Immature natural killer cell (primary cell): ENCODE results near the gene KLC1. TPM values are rescaled to one million over a fixed set of nuclear protein-coding genes. Genes with fewer than 3 reads are reported as not detected.
"Not testable (repeated sequence)": the region's sequence is repeated elsewhere in the genome, so short reads cannot be mapped to it uniquely, and the experiment has no call there.

Experiments used
- DNase-seq, 3 donors: peaks; one replicate each; pipeline ENCODE4 v3.0.0; 2022; ENCODE audit warnings: mixed read lengths in 1 of 3
- H3K27ac Mint-ChIP-seq, 6 donors: one replicate each; pipeline ENCODE4 v1.8.0; 2020; ENCODE audit warnings: mixed read lengths in 6 of 6, mild to moderate bottlenecking in 5 of 6, inconsistent platforms in 4 of 6, moderate library complexity in 3 of 6
- H3K27me3 Mint-ChIP-seq, 3 donors: one replicate each; pipeline ENCODE4 v1.8.0; 2020 to 2021; ENCODE audit warnings: low read depth in 3 of 3, mild to moderate bottlenecking in 3 of 3, mixed read lengths in 3 of 3, moderate library complexity in 3 of 3, inconsistent platforms in 1 of 3
- H3K36me3 Mint-ChIP-seq, 3 donors: one replicate each; pipeline ENCODE4 v1.8.0; 2020; ENCODE audit warnings: mixed read lengths in 3 of 3, inconsistent platforms in 2 of 3, mild to moderate bottlenecking in 2 of 3
- H3K4me1 Mint-ChIP-seq, 2 donors: one replicate each; pipeline ENCODE4 v1.8.0; 2020; ENCODE audit warnings: inconsistent platforms in 2 of 2, mild to moderate bottlenecking in 2 of 2, mixed read lengths in 2 of 2, moderate library complexity in 1 of 2
- H3K4me3 Mint-ChIP-seq, 5 donors: one replicate each; pipeline ENCODE4 v1.8.0; 2020; ENCODE audit warnings: mild to moderate bottlenecking in 5 of 5, mixed read lengths in 5 of 5, inconsistent platforms in 3 of 5, moderate library complexity in 3 of 5
- H3K9me3 Mint-ChIP-seq, 6 donors: one replicate each; pipeline ENCODE4 v1.8.0; 2020; ENCODE audit warnings: mild to moderate bottlenecking in 6 of 6, mixed read lengths in 6 of 6, inconsistent platforms in 4 of 6, moderate library complexity in 3 of 6
- polyA plus RNA-seq, 3 donors: library from polyadenylated mRNA; unstranded; fragments of 300-500 nt; fragmentation: Illumina TruSeq; gene quantifications; one replicate each; pipeline ENCODE4 v1.2.3, GENCODE V29; 2021

Gene KLC1
- polyA plus RNA-seq, 3 donors from 2014 or later: 38.3 to 83.5 (median 48.2) TPM

DNA sequence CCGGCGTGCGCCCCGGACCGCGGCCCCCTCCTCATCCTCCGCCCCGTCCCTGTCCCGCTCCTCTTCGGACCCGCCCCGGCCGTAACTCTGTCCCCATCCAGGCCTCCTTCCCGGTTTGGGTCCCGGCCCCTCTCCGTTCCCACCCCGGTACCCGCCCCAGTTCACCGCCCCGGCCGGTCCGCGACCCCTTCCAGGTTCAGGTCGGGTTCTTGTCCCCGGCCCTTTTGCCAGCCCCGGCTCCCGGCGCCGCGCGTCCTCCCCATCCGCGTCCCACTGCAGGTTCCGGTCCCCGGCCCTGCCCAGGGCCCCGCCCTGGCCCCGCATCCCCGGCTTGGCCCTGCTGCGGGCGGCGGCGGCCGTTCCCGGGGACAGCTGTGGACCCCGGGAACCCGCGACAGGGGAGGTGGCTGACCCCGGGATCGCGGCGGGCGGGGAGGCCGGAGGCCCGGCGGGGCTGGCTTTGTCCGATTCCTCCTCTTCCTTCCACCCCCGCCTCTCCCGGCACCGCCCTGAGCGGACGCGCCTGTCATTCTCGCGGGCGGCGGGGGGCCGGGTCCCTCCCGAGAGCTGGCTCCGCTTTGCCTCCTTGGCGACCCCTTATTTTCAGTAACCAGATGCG lies 601 bp downstream of the KLC1 start:
- peak; percentile 24 to 28 (median 28) for DNase-seq
- Mint-ChIP-seq H3K4me1 (peaks cover 41 to 56% of the 10 kb centered on the region in 2 donors), H3K4me3 (peak overlapping the region; percentile 87 to 90 (median 87)), H3K9me3 (no peaks in the 10 kb centered on the region), H3K27ac (peak overlapping the region; percentile 77 to 90 (median 79)), H3K27me3 (peaks cover 0 to 8% (median 3%) of the 10 kb centered on the region in 3 donors), H3K36me3 (no peaks in the 10 kb centered on the region)

DNA sequence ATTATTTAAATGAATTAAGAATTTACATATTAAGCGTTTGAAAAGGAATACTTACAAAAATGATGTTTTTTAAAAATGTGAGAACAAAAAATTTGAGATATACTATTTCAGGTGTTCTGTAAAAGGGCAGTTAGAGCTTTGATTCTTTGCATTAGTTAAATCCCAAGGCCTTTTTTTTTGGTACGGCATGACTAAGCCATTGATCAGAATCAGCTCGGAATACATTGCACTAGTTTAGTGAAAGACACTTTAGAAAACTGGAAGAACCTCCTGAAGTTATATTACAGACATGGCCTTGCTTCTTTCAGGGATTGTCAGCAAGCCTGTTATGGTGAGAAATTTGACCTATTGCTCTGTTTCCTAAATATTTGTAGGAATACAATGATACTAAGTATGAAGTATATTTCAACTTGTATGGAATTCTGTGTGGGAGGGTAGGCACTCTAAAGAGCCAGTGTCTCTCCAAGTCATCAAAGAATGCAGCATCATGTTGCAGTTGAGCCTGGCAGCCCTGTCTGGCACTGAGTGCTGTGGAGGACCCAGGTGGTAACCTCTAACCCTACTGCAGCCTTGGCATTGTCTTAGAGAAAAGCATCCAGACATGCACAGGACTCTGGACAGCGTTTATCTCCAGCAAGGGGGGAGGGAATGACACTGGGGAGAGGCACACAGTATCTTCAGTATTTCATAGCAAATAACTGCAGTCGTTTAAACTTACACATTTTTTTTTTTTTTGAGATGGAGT lies 1.5 kb downstream of the KLC1 start:
- Mint-ChIP-seq H3K4me1 (peaks cover 41 to 59% of the 10 kb centered on the region in 2 donors), H3K9me3 (no peaks in the 10 kb centered on the region), H3K27me3 (peaks cover 0 to 8% (median 3%) of the 10 kb centered on the region in 3 donors), H3K4me3 (peak overlapping the region; percentile 87 to 90 (median 87)), H3K27ac (peak overlapping the region; percentile 77 to 90 (median 78)), H3K36me3 (no peaks in the 10 kb centered on the region)
- DNase-seq: no peak

DNA sequence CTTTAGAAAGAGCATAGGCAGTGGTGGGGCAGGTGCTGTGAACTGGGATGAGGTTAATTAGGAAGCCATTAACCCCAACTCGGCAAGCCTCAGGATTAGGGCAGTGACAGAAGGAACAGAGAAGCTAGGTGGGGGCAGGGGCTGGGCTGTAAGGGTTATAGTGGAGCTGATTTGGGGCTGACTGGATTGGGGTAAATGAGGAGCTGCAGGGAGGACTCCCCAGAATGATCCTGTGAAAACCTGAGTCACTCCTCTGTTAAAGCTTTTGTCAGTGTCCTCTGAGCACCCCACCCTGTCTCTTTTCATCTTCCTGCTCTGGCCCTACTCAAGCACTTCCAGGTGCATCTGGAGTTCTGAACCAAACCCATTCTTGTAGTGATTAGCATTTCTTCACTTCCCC lies 4.4 kb downstream of the KLC1 start:
- DNase-seq: no peak
- Mint-ChIP-seq H3K9me3 (no peaks in the 10 kb centered on the region), H3K4me3 (peak overlapping the region in 1 of 5 donors; percentile 23), H3K27me3 (peaks cover 0 to 4% (median 3%) of the 10 kb centered on the region in 3 donors), H3K4me1 (peaks cover 54 to 77% of the 10 kb centered on the region in 2 donors), H3K36me3 (peaks cover 0 to 4% (median 0%) of the 10 kb centered on the region in 3 donors), H3K27ac (peak overlapping the region in 2 of 6 donors; percentile 39 to 52)

DNA sequence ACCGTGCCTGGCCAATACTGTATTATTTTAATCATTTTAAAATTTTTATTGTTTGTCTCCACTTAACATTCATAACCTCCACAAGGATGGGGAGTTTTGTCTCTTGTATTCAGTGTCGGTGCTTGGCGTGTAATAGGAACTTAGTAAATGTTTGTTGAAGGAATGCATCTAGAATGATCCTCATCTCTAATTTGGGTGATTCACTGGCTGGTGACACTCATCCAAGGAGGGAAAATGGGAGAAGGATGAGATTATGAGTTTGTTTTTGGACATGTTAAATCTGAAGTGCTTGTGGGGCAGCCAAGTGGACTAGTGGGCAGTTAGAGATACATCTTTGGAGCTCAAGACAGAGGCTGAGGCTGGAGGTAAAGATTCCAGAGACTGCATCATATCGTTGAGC lies 5.1 kb downstream of the KLC1 start:
- Mint-ChIP-seq H3K27me3 (peaks cover 0 to 5% (median 2%) of the 10 kb centered on the region in 3 donors), H3K4me3 (peak overlapping the region in 2 of 5 donors; percentile 3 to 22), H3K4me1 (peaks cover 60 to 84% of the 10 kb centered on the region in 2 donors), H3K36me3 (peaks cover 0 to 4% (median 0%) of the 10 kb centered on the region in 3 donors), H3K9me3 (no peaks in the 10 kb centered on the region), H3K27ac (peak overlapping the region in 3 of 6 donors; percentile 10 to 49 (median 37))
- DNase-seq: no peak

DNA sequence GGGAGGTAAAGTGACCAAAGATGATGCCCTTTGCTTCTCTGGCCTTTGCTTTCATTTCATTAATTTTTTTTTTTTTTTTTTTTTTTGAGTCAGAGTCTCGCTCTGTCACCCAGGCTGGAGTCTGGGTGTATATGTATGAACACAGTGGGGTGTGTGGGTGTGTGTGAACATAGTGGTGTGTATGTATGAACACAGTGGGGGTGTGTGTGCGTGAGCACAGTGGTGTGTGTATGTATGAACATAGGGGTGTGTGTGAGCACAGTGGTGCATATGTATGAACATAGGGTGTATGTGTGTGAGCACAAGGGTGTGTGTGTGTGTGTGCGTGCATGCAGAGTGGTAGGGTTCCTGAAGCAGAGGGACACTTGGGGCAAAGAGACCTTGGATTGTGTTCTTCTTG lies 9.6 kb downstream of the KLC1 start:
- Mint-ChIP-seq H3K9me3 (no peaks in the 10 kb centered on the region), H3K27ac (no peak overlapping the region), H3K27me3 (peaks cover 0 to 4% (median 0%) of the 10 kb centered on the region in 3 donors), H3K36me3 (peaks cover 0 to 4% (median 0%) of the 10 kb centered on the region in 3 donors), H3K4me1 (peaks cover 51 to 68% of the 10 kb centered on the region in 2 donors), H3K4me3 (peak overlapping the region in 1 of 5 donors; percentile 12)
- DNase-seq: no peak

DNA sequence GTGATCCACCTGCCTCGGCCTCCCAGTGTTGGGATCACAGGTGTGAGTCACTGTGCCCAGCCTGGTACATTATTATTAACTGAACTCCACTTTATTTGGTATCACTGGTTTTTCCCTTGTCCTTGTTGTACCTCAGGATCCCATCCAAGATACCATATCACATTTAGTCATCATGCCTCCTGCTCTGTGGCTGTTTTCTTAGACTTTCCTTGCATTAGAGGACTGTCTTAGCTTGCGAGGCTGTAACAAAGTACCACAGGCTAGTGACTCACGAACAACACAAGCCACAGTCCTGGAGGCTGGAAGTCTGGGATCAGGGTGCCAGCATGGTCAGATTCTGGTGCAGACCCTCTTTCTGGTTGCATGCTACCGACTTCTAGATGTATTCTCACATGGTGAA lies 12.2 kb downstream of the KLC1 start:
- Mint-ChIP-seq H3K4me3 (no peak overlapping the region), H3K9me3 (no peaks in the 10 kb centered on the region), H3K4me1 (peaks cover 42 to 63% of the 10 kb centered on the region in 2 donors), H3K36me3 (peaks cover 0 to 4% (median 0%) of the 10 kb centered on the region in 3 donors), H3K27ac (no peak overlapping the region), H3K27me3 (peaks cover 0 to 4% (median 0%) of the 10 kb centered on the region in 3 donors)
- DNase-seq: no peak

DNA sequence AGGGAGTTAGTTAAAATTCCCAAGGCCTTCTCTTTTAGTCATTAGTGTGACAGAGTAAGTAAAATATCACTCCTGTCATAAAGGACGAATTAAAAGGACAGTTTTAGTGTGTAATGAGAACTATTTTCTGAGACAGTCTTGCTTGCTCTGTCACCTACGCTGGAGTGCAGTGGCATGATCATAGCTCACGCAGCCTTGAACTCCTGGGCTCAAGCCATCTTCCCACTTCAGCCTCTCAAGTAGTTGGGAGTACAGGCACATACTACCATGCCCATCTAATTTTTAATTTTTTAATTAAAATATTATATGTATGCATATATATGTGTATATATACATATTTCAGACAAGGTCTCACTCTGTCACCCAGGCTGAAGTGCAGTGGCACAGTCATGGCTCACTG lies 17.2 kb downstream of the KLC1 start:
- no peaks in the 10 kb centered on the region for H3K9me3 Mint-ChIP-seq
- peaks cover 28 to 46% of the 10 kb centered on the region in 2 donors for H3K4me1 Mint-ChIP-seq

DNA sequence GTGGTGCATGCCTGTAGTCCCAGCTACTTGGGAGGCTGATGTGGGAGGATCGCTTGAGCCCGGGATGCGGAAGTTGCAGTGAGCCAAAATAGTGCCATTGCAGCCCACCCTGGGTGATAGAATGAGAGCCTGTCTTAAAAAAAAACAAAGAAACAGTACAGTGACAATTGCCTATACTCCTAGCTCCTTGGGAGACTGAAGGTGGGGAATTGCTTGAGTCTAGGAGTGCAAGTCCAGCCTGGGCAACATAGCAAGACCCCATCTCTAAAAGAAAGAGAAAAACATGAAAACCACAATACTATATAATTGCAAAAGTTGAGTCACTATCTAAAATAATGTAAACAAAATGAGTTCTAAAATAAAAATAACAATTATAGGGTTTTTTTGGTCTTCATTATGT lies 20.0 kb downstream of the KLC1 start:
- no peak overlapping the region for H3K4me3 Mint-ChIP-seq
- H3K27me3 Mint-ChIP-seq: peaks cover 0 to 2% (median 1%) of the 10 kb centered on the region in 3 donors
- no peak overlapping the region for H3K27ac Mint-ChIP-seq
- H3K4me1 Mint-ChIP-seq: peaks cover 32 to 57% of the 10 kb centered on the region in 2 donors
- no peaks in the 10 kb centered on the region for H3K36me3 Mint-ChIP-seq
- DNase-seq: no peak
- no peaks in the 10 kb centered on the region for H3K9me3 Mint-ChIP-seq

More for the DNA sequence above, 17.2 kb downstream of the KLC1 start:
- Mint-ChIP-seq H3K27me3 (peaks cover 0 to 2% (median 1%) of the 10 kb centered on the region in 3 donors), H3K36me3 (no peaks in the 10 kb centered on the region), H3K4me3 (no peak overlapping the region), H3K27ac (no peak overlapping the region)
- no peak for DNase-seq

DNA sequence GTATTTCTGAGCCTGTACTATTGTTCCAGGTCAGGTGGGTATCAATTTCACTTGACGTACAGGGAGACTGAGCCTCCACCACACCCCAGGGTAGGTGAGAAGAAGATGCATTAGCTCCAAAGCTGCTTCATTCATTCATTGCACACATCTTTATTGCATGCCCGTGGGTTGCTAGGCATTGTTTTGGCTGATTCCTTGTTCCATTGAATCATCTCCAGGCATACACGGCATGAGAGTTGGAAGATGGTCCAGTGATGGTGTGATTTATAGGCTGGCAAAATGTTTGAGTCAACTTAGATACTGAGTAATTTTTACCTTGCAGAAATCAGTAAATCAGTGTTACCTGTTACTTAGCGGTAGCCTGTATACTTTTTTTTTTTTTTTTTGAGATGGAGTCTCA lies 21.2 kb downstream of the KLC1 start:
- no peak for DNase-seq
- Mint-ChIP-seq H3K4me3 (no peak overlapping the region), H3K4me1 (peaks cover 30 to 55% of the 10 kb centered on the region in 2 donors), H3K9me3 (no peaks in the 10 kb centered on the region), H3K27me3 (peaks cover 0 to 3% (median 2%) of the 10 kb centered on the region in 3 donors), H3K36me3 (peaks cover 5% of the 10 kb centered on the region in 3 donors), H3K27ac (peak overlapping the region in 1 of 6 donors; percentile 31)

DNA sequence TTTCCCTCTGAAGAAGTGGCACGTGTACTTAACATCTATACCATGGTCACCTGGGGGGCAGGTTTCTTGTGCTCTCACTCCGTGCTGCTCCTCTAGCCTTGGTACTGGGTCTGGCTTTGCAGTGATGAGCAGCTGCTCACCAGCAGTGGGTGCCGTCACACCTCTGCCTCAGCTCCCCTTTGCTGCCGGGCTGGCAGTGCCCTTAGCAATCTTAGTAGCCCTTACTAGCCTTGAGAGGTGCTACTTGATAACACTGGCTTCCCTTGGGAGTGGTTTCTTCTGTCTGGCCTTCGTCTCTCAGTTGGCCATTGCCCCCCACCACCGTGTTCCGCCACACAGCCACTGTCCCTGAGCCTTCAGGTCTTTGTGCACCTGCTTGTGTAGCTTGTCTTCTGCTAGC lies 22.6 kb downstream of the KLC1 start:
- no peak for DNase-seq
- Mint-ChIP-seq H3K4me1 (peaks cover 23 to 52% of the 10 kb centered on the region in 2 donors), H3K9me3 (no peaks in the 10 kb centered on the region), H3K27me3 (peaks cover 0 to 3% (median 2%) of the 10 kb centered on the region in 3 donors), H3K4me3 (no peak overlapping the region), H3K27ac (no peak overlapping the region), H3K36me3 (peaks cover 5 to 11% (median 5%) of the 10 kb centered on the region in 3 donors)

DNA sequence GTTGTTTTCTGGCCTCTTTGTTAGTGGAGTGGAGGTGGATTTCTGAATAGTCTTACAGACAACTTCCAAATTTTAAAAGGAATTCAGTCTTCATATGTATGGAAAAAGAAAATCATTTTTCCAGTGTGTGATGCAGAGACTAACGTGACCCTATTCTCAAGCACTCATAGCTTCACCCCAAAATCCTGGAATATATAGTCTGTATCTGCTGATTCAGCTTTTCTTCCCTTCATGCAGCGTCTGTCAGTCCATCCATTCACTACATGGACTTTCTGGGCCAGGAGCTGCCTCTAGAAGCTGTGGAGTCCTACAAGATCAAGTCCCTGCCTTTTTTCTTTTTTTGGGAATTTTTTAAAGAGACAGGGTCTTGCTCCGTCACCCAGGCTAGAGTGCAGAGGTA lies 23.8 kb downstream of the KLC1 start:
- no peak overlapping the region for H3K4me3 Mint-ChIP-seq
- no peak for DNase-seq
- H3K36me3 Mint-ChIP-seq: peaks cover 5 to 14% (median 12%) of the 10 kb centered on the region in 3 donors
- H3K27me3 Mint-ChIP-seq: peaks cover 0 to 3% (median 2%) of the 10 kb centered on the region in 3 donors
- H3K4me1 Mint-ChIP-seq: peaks cover 23 to 50% of the 10 kb centered on the region in 2 donors
- H3K27ac Mint-ChIP-seq: peak overlapping the region in 1 of 6 donors; percentile 77
- no peaks in the 10 kb centered on the region for H3K9me3 Mint-ChIP-seq

DNA sequence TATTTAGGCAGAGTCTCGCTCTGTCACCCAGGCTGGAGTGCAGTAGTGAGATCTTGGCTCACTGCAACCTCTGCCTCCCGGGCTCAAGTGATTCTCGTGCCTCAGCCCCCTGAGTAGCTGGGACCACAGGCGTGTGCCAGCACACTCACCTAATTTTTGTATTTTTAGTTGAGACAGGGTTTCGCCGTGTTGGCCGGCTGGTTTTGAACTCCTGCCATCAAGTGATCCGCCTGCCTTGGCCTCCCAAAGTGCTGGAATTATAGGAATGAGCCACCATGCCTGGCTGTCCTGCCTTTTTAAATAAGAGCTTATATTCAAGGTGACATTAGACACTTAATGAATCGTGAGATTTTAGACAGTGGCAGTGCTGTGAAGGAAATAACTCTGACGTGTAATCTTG lies 24.3 kb downstream of the KLC1 start:
- not testable (repeated sequence) for H3K9me3 Mint-ChIP-seq, H3K27ac Mint-ChIP-seq, H3K4me3 Mint-ChIP-seq, H3K27me3 Mint-ChIP-seq, DNase-seq
- Mint-ChIP-seq H3K36me3 (peaks cover 5 to 18% (median 12%) of the 10 kb centered on the region in 3 donors), H3K4me1 (peaks cover 21 to 50% of the 10 kb centered on the region in 2 donors)

DNA sequence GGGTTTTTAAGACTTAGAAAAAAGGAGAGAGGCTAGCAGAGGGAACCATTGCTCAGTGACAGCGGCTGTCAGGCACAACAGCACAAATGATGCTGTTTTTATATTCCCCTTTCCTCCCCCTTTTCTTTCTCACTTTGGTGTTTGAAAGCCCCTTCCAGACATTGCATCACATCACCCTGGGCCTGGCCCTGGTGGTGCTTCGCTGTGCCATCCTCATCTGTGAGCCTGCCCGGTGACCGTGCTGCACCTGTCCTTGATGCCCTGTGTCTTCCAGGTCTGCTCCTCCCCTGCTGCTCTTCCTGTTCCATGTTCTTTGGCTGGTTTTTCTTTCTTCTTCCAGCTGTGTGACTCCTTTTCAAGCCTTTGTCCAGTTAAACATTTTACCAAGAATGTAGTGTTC lies 24.8 kb downstream of the KLC1 start:
- Mint-ChIP-seq H3K4me3 (no peak overlapping the region), H3K27ac (peak overlapping the region in 2 of 6 donors; percentile 26 to 39), H3K36me3 (peaks cover 5 to 18% (median 12%) of the 10 kb centered on the region in 3 donors), H3K27me3 (peaks cover 0 to 2% (median 0%) of the 10 kb centered on the region in 3 donors), H3K4me1 (peaks cover 21 to 50% of the 10 kb centered on the region in 2 donors), H3K9me3 (no peaks in the 10 kb centered on the region)
- DNase-seq: no peak

DNA sequence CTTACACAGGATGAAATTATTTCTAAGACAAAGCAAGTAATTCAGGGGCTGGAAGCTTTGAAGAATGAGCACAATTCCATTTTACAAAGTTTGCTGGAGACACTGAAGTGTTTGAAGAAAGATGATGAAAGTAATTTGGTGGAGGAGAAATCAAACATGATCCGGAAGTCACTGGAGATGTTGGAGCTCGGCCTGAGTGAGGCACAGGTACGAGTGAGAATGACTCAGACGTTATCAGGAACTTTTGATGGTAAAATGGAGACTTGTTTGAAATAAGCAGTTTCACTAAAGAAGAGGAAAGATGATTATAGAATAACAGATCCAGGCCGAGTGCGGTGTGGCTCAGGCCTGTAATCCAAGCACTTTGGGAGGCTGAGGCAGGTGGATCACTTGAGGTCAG lies 25.6 kb downstream of the KLC1 start:
- peaks cover 19 to 53% of the 10 kb centered on the region in 2 donors for H3K4me1 Mint-ChIP-seq
- peaks cover 0 to 2% (median 0%) of the 10 kb centered on the region in 3 donors for H3K27me3 Mint-ChIP-seq
- H3K36me3 Mint-ChIP-seq: peaks cover 10 to 21% (median 15%) of the 10 kb centered on the region in 3 donors
- H3K4me3 Mint-ChIP-seq: no peak overlapping the region
- no peak overlapping the region for H3K27ac Mint-ChIP-seq
- no peaks in the 10 kb centered on the region for H3K9me3 Mint-ChIP-seq
- no peak for DNase-seq
